Tibial nerve (tissue), 4 donors: ENCODE data around the gene CYP46A1. TPM values are rescaled to one million over a fixed set of nuclear protein-coding genes. Genes with fewer than 3 reads are reported as not detected.

Experiments
- DNase-seq, 2 donors: peaks; one replicate each; pipeline ENCODE4 v3.0.0-alpha.2; 2019; ENCODE audit warnings: low spot score in 2 of 2
- H3K27ac ChIP-seq, 4 donors: fragments of 200-600 bp; sonication (generic) in 3 of 4; one replicate each; pipeline ENCODE4 v1.5.1; 2017 to 2019; ENCODE audit warnings: mild to moderate bottlenecking in 1 of 4
- H3K27me3 ChIP-seq, 2 donors: fragments of 200-600 bp; sonication (generic) in 1 of 2; one replicate each; pipeline versions ENCODE4 v1.5.1 to v1.6.0; 2017 to 2019
- H3K36me3 ChIP-seq, 3 donors: fragments of 200-600 bp; sonication (generic); one replicate each; pipeline ENCODE4 v1.5.1; 2018 to 2019
- H3K4me1 ChIP-seq, 4 donors: fragments of 200-600 bp; sonication (generic) in 3 of 4; one replicate each; pipeline ENCODE4 v1.5.1; 2017 to 2019
- H3K4me3 ChIP-seq, 4 donors: fragments of 200-600 bp; sonication (generic) in 3 of 4; one replicate each; pipeline ENCODE4 v1.5.1; 2017 to 2019; ENCODE audit warnings: mild to moderate bottlenecking in 1 of 4, moderate library complexity in 1 of 4
- H3K9me3 ChIP-seq, 4 donors: fragments of 200-600 bp; sonication (generic) in 3 of 4; one replicate each; pipeline ENCODE4 v1.5.1; 2017 to 2019
- EP300 ChIP-seq, 2 donors: sonication (generic); formaldehyde crosslinking; IDR thresholded peaks; one replicate each; pipeline ENCODE4 v1.6.1; 2017; ENCODE audit warnings: antibody characterized with exemption in 2 of 2, mild to moderate bottlenecking in 1 of 2
- POLR2A ChIP-seq, 2 donors: fragments of 450-650 bp; IDR thresholded peaks; one replicate each; pipeline ENCODE4 v1.6.1; 2017; ENCODE audit warnings: antibody characterized with exemption in 2 of 2, mild to moderate bottlenecking in 2 of 2, moderate library complexity in 2 of 2
- WGBS, 2 donors: methylation state at CpG; one replicate each; pipeline ENCODE4 v1.1.5; 2018; 5-methylcytosine and 5-hydroxymethylcytosine counted together
- total RNA-seq, 4 donors: library from RNA; depleted of rRNA; stranded (reverse); fragments of >200 nt; gene quantifications; one replicate each; pipeline ENCODE4 v1.1.0, GENCODE V29; 2016
- TF ChIP-seq, protein P1 (sequence below), 5 experiments: fragments of 200-600 bp in 3 of 5; fragments of 450-650 bp in 2 of 5; sonication (generic) in 3 of 5; IDR thresholded peaks; one replicate each; pipeline ENCODE4 v1.5.1; 2016 to 2019; ENCODE audit warnings: antibody characterized with exemption in 5 of 5, mild to moderate bottlenecking in 3 of 5, moderate library complexity in 2 of 5

CYP46A1 gene
- total RNA-seq, 4 donors from 2014 or later: 1.2 to 3.7 (median 1.4) TPM

DNA sequence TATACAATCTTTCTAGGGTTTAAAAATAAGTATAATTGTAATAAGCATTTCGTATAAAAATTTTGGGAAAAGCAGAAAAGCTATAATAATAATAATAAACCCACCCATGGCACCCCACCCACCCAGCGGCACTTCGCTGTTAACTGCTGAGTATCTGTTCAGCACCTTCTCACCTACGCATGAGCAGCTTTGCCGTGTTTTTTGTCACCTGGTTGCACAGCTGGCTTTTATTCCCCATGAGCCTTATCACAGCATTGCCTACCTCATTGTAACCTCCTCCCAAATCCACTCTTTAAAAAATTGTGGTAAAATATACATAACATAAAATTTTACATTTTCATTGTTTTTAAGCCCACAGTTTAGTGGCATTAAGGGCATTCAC lies 34.7 kb downstream of the CYP46A1 start:
- WGBS, 2 donors: 78 to 81% methylated on average over 5 of the region's 5 CpGs
- TF ChIP-seq EP300 (IDR thresholded peaks at IDR 0.05) (no peak), POLR2A (IDR thresholded peaks at IDR 0.05) (no peak)
- TF ChIP-seq, protein P1, sequence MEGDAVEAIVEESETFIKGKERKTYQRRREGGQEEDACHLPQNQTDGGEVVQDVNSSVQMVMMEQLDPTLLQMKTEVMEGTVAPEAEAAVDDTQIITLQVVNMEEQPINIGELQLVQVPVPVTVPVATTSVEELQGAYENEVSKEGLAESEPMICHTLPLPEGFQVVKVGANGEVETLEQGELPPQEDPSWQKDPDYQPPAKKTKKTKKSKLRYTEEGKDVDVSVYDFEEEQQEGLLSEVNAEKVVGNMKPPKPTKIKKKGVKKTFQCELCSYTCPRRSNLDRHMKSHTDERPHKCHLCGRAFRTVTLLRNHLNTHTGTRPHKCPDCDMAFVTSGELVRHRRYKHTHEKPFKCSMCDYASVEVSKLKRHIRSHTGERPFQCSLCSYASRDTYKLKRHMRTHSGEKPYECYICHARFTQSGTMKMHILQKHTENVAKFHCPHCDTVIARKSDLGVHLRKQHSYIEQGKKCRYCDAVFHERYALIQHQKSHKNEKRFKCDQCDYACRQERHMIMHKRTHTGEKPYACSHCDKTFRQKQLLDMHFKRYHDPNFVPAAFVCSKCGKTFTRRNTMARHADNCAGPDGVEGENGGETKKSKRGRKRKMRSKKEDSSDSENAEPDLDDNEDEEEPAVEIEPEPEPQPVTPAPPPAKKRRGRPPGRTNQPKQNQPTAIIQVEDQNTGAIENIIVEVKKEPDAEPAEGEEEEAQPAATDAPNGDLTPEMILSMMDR (IDR thresholded peaks at IDR 0.05): no peak
- H3K4me1 ChIP-seq: no peaks in the 10 kb centered on the region
- no peak for DNase-seq
- no peaks in the 10 kb centered on the region for H3K36me3 ChIP-seq
- no peaks in the 10 kb centered on the region for H3K27me3 ChIP-seq
- no peak overlapping the region for H3K27ac ChIP-seq
- H3K9me3 ChIP-seq: no peaks in the 10 kb centered on the region
- no peak overlapping the region for H3K4me3 ChIP-seq

DNA sequence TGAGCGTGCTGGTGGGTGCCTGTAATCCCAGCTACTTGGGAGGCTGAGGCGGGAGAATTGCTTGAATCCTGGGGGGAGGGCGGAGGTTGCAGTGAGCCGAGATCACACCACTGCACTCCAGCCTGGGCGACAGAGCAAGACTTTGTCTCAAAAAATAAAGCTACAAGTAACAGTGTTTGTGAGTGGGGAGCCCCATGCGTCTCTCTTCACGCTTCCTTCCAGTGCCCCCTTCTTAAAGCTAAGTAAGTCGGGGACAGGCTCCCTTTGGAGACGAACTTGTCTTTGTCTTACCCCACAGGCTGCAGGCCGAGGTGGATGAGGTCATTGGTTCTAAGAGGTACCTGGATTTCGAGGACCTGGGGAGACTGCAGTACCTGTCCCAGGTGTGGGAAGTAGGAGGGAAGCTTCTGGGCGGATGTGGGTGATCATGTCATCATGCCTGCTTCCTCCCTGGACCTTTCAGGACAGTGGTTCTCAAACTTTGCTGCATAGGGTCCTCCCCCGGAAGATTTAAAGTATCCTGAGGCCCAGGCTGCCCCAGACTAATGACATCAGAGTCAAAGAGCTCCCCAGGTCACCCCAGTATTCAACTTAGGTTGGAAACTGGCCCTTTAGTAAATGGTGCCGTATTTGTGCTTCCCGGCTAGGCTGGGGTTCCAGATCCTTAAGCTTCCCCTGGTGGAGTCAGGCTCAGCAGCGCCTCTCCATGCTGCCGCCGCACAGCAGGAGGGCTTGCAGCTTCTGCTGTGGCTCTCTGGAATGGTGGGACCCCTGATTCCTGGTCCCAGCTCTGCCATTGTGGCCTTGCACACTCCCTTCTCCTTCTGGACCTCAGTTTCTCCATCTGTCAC lies 37.1 kb downstream of the CYP46A1 start:
- TF ChIP-seq POLR2A (IDR thresholded peaks at IDR 0.05) (no peak), EP300 (IDR thresholded peaks at IDR 0.05) (no peak)
- Histone ChIP-seq H3K9me3 (no peaks in the 10 kb centered on the region), H3K4me1 (no peaks in the 10 kb centered on the region), H3K27me3 (no peaks in the 10 kb centered on the region), H3K36me3 (no peaks in the 10 kb centered on the region), H3K27ac (no peak overlapping the region), H3K4me3 (no peak overlapping the region)
- WGBS, 2 donors: 92 to 94% methylated on average over 18 of the region's 18 CpGs
- DNase-seq: no peak

GRCh38 chr14:99721792-99722516 lies 37.9 kb downstream of the CYP46A1 start:
- Histone ChIP-seq H3K9me3 (no peaks in the 10 kb centered on the region), H3K27me3 (peaks cover 0 to 7% of the 10 kb centered on the region in 2 donors), H3K27ac (no peak overlapping the region), H3K4me1 (no peaks in the 10 kb centered on the region), H3K36me3 (no peaks in the 10 kb centered on the region), H3K4me3 (no peak overlapping the region)
- DNase-seq: no peak
- TF ChIP-seq, protein P1 (IDR thresholded peaks at IDR 0.05): no peak
- TF ChIP-seq EP300 (IDR thresholded peaks at IDR 0.05) (no peak), POLR2A (IDR thresholded peaks at IDR 0.05) (no peak)
- 78 to 85% methylated on average over 10 to 11 of the region's 12 CpGs for WGBS, 2 donors

DNA sequence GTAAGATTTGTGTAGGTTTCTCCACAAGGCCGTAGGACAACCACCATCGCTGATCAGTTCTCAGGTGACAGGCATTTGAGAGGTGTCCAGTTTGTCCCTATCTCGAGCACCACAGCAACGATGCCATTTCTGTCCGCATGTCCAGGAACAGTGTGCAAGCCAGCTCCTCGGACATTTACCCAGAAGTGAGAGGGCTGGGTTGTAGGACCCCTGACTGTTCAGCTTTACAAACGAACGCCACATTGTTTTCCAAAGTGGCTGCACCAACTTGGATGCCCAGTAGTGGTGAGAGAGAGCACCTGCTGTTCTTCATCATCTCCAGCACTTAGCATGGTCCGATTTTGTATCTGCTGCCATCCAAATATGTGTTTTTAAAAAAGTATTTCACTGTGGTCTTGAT lies 38.6 kb downstream of the CYP46A1 start:
- 84 to 85% methylated on average over 9 of the region's 9 CpGs for WGBS, 2 donors
- DNase-seq: no peak

GRCh38 chr14:99724196-99724891 lies 40.2 kb downstream of the CYP46A1 start:
- WGBS, 2 donors: 51 to 64% methylated on average over 5 of the region's 5 CpGs

More for the DNA sequence above, 38.6 kb downstream of the CYP46A1 start:
- H3K27ac ChIP-seq: no peak overlapping the region
- peaks cover 0 to 13% of the 10 kb centered on the region in 2 donors for H3K27me3 ChIP-seq
- H3K4me3 ChIP-seq: no peak overlapping the region
- TF ChIP-seq, protein P1 (IDR thresholded peaks at IDR 0.05): no peak
- no peak for TF ChIP-seq POLR2A (IDR thresholded peaks at IDR 0.05)
- no peak for TF ChIP-seq EP300 (IDR thresholded peaks at IDR 0.05)
- H3K4me1 ChIP-seq: no peaks in the 10 kb centered on the region
- no peaks in the 10 kb centered on the region for H3K9me3 ChIP-seq
- H3K36me3 ChIP-seq: no peaks in the 10 kb centered on the region

More at GRCh38 chr14:99724196-99724891, 40.2 kb downstream of the CYP46A1 start:
- Histone ChIP-seq H3K36me3 (no peaks in the 10 kb centered on the region), H3K4me1 (no peaks in the 10 kb centered on the region), H3K27me3 (peaks cover 0 to 13% of the 10 kb centered on the region in 2 donors), H3K27ac (no peak overlapping the region), H3K4me3 (no peak overlapping the region), H3K9me3 (no peaks in the 10 kb centered on the region)
- TF ChIP-seq, protein P1 (IDR thresholded peaks at IDR 0.05): no peak
- TF ChIP-seq EP300 (IDR thresholded peaks at IDR 0.05) (no peak), POLR2A (IDR thresholded peaks at IDR 0.05) (no peak)
- no peak for DNase-seq
